ENCODE data around the gene KIF3B.

KIF3B gene

GRCh38 chr20:32316667-32317066 lies 39.2 kb downstream of the KIF3B start:
- no peak overlapping the region for H3K14ac ChIP-seq (ENCODE audit: low read length)
- H3K36me3 ChIP-seq (ENCODE audit: control insufficient read depth in 1 of 2, insufficient read depth in 2 of 2, low read length in 2 of 2) = peaks cover 4 to 15% of the 10 kb centered on the region in 2 experiments
- H2BK5ac ChIP-seq (ENCODE audit: low read depth, low read length, poor library complexity) = no peak overlapping the region
- H3K4ac ChIP-seq (ENCODE audit: low read depth, low read length) = no peak overlapping the region
- H3K4me2 ChIP-seq (ENCODE audit: low read length) = no peak overlapping the region
- no peak overlapping the region for H2AFZ ChIP-seq (ENCODE audit: insufficient read depth, low read length, poor library complexity)
- no peaks in the 10 kb centered on the region for H3K79me2 ChIP-seq (ENCODE audit: control insufficient read depth, insufficient read depth, low read length, poor library complexity)
- H3K9ac ChIP-seq (ENCODE audit: low read length) = no peak overlapping the region
- no peaks in the 10 kb centered on the region for H3K27me3 ChIP-seq (ENCODE audit: insufficient read depth, low read length)
- no peak overlapping the region for H2BK12ac ChIP-seq (ENCODE audit: low read length)
- H2BK120ac ChIP-seq (ENCODE audit: insufficient read depth, low read length, poor library complexity) = no peak overlapping the region
- H3K4me3 ChIP-seq (ENCODE audit: low read depth, low read length) = no peak overlapping the region
- no CpG with 5 or more reads among the region's 7 CpGs for WGBS (ENCODE audit: extremely low coverage, insufficient coverage, insufficient read length)
- no peak overlapping the region for H2AK5ac ChIP-seq (ENCODE audit: low read length)
- H3K79me1 ChIP-seq (ENCODE audit: low read length) = no peaks in the 10 kb centered on the region
- no peak for DNase-seq
- H3K9me3 ChIP-seq (ENCODE audit: insufficient read depth, low read depth, low read length) = no peaks in the 10 kb centered on the region
- no peak overlapping the region for H3K23ac ChIP-seq (ENCODE audit: low read length)
- no peak overlapping the region for H3K18ac ChIP-seq (ENCODE audit: low read length)
- H4K12ac ChIP-seq (ENCODE audit: low read depth, low read length) = no peak overlapping the region
- H4K8ac ChIP-seq (ENCODE audit: low read depth, low read length) = no peak overlapping the region
- H4K91ac ChIP-seq (ENCODE audit: low read depth, low read length) = no peak overlapping the region
- H3K27ac ChIP-seq (ENCODE audit: low read depth, low read length) = no peak overlapping the region
- no peaks in the 10 kb centered on the region for H3K4me1 ChIP-seq (ENCODE audit: control insufficient read depth in 1 of 2, insufficient read depth in 2 of 2, low read length in 2 of 2)

- Histone ChIP-seq H2BK5ac (ENCODE audit: low read depth, low read length, poor library complexity) (no peak overlapping the region), H3K27me3 (ENCODE audit: insufficient read depth, low read length) (no peaks in the 10 kb centered on the region), H2BK12ac (ENCODE audit: low read length) (no peak overlapping the region), H4K8ac (ENCODE audit: low read depth, low read length) (no peak overlapping the region), H3K36me3 (ENCODE audit: control insufficient read depth in 1 of 2, insufficient read depth in 2 of 2, low read length in 2 of 2) (peaks cover 4 to 12% of the 10 kb centered on the region in 2 experiments), H3K79me1 (ENCODE audit: low read length) (no peaks in the 10 kb centered on the region), H2AK5ac (ENCODE audit: low read length) (no peak overlapping the region), H3K4me2 (ENCODE audit: low read length) (no peak overlapping the region), H4K12ac (ENCODE audit: low read depth, low read length) (no peak overlapping the region), H3K4me3 (ENCODE audit: low read depth, low read length) (no peak overlapping the region), H3K18ac (ENCODE audit: low read length) (no peak overlapping the region), H4K91ac (ENCODE audit: low read depth, low read length) (no peak overlapping the region), H2AFZ (ENCODE audit: insufficient read depth, low read length, poor library complexity) (no peak overlapping the region), H3K4me1 (ENCODE audit: control insufficient read depth in 1 of 2, insufficient read depth in 2 of 2, low read length in 2 of 2) (no peaks in the 10 kb centered on the region), H3K14ac (ENCODE audit: low read length) (no peak overlapping the region), H2BK120ac (ENCODE audit: insufficient read depth, low read length, poor library complexity) (no peak overlapping the region), H3K9me3 (ENCODE audit: insufficient read depth, low read depth, low read length) (no peaks in the 10 kb centered on the region), H3K9ac (ENCODE audit: low read length) (no peak overlapping the region), H3K79me2 (ENCODE audit: control insufficient read depth, insufficient read depth, low read length, poor library complexity) (no peaks in the 10 kb centered on the region), H3K23ac (ENCODE audit: low read length) (no peak overlapping the region), H3K27ac (ENCODE audit: low read depth, low read length) (no peak overlapping the region), H3K4ac (ENCODE audit: low read depth, low read length) (no peak overlapping the region)
- WGBS (ENCODE audit: extremely low coverage, insufficient coverage, insufficient read length) = no CpG with 5 or more reads among the region's 6 CpGs
- no peak for DNase-seq
Observed at GRCh38 chr20:32319100-32319499, 41.6 kb downstream of the KIF3B start.

- DNase-seq = no peak
- no peak overlapping the region for H2AK5ac ChIP-seq (ENCODE audit: low read length)
- no peak overlapping the region for H2AFZ ChIP-seq (ENCODE audit: insufficient read depth, low read length, poor library complexity)
- no peak overlapping the region for H3K14ac ChIP-seq (ENCODE audit: low read length)
- no peaks in the 10 kb centered on the region for H3K79me1 ChIP-seq (ENCODE audit: low read length)
- no peaks in the 10 kb centered on the region for H3K27me3 ChIP-seq (ENCODE audit: insufficient read depth, low read length)
- no peak overlapping the region for H3K23ac ChIP-seq (ENCODE audit: low read length)
- H4K8ac ChIP-seq (ENCODE audit: low read depth, low read length) = no peak overlapping the region
- H3K4me3 ChIP-seq (ENCODE audit: low read depth, low read length) = no peak overlapping the region
- no peak overlapping the region for H4K12ac ChIP-seq (ENCODE audit: low read depth, low read length)
- no peak overlapping the region for H2BK12ac ChIP-seq (ENCODE audit: low read length)
- no peak overlapping the region for H3K4me2 ChIP-seq (ENCODE audit: low read length)
- peaks cover 5 to 12% of the 10 kb centered on the region in 2 experiments for H3K36me3 ChIP-seq (ENCODE audit: control insufficient read depth in 1 of 2, insufficient read depth in 2 of 2, low read length in 2 of 2)
- H3K4ac ChIP-seq (ENCODE audit: low read depth, low read length) = no peak overlapping the region
- no peak overlapping the region for H2BK5ac ChIP-seq (ENCODE audit: low read depth, low read length, poor library complexity)
- no peaks in the 10 kb centered on the region for H3K4me1 ChIP-seq (ENCODE audit: control insufficient read depth in 1 of 2, insufficient read depth in 2 of 2, low read length in 2 of 2)
- H3K18ac ChIP-seq (ENCODE audit: low read length) = no peak overlapping the region
- H3K9me3 ChIP-seq (ENCODE audit: insufficient read depth, low read depth, low read length) = no peaks in the 10 kb centered on the region
- no CpG with 5 or more reads among the region's 1 CpG for WGBS (ENCODE audit: extremely low coverage, insufficient coverage, insufficient read length)
- no peak overlapping the region for H3K27ac ChIP-seq (ENCODE audit: low read depth, low read length)
- H2BK120ac ChIP-seq (ENCODE audit: insufficient read depth, low read length, poor library complexity) = no peak overlapping the region
- no peak overlapping the region for H4K91ac ChIP-seq (ENCODE audit: low read depth, low read length)
- no peaks in the 10 kb centered on the region for H3K79me2 ChIP-seq (ENCODE audit: control insufficient read depth, insufficient read depth, low read length, poor library complexity)
- H3K9ac ChIP-seq (ENCODE audit: low read length) = no peak overlapping the region
Observed at GRCh38 chr20:32320305-32320704, 42.9 kb downstream of the KIF3B start.

GRCh38 chr20:32321390-32321789 lies 43.9 kb downstream of the KIF3B start:
- no peak overlapping the region for H2AK5ac ChIP-seq (ENCODE audit: low read length)
- no peak overlapping the region for H2AFZ ChIP-seq (ENCODE audit: insufficient read depth, low read length, poor library complexity)
- no peak overlapping the region for H3K27ac ChIP-seq (ENCODE audit: low read depth, low read length)
- peaks cover 5 to 10% of the 10 kb centered on the region in 2 experiments for H3K36me3 ChIP-seq (ENCODE audit: control insufficient read depth in 1 of 2, insufficient read depth in 2 of 2, low read length in 2 of 2)
- no peak overlapping the region for H4K12ac ChIP-seq (ENCODE audit: low read depth, low read length)
- H2BK120ac ChIP-seq (ENCODE audit: insufficient read depth, low read length, poor library complexity) = no peak overlapping the region
- no peaks in the 10 kb centered on the region for H3K27me3 ChIP-seq (ENCODE audit: insufficient read depth, low read length)
- H3K9me3 ChIP-seq (ENCODE audit: insufficient read depth, low read depth, low read length) = no peaks in the 10 kb centered on the region
- H3K9ac ChIP-seq (ENCODE audit: low read length) = no peak overlapping the region
- WGBS (ENCODE audit: extremely low coverage, insufficient coverage, insufficient read length) = no CpG with 5 or more reads among the region's 1 CpG
- no peak overlapping the region for H3K4ac ChIP-seq (ENCODE audit: low read depth, low read length)
- no peak overlapping the region for H3K4me2 ChIP-seq (ENCODE audit: low read length)
- no peak overlapping the region for H4K91ac ChIP-seq (ENCODE audit: low read depth, low read length)
- no peaks in the 10 kb centered on the region for H3K79me1 ChIP-seq (ENCODE audit: low read length)
- no peak overlapping the region for H3K14ac ChIP-seq (ENCODE audit: low read length)
- no peak overlapping the region for H3K23ac ChIP-seq (ENCODE audit: low read length)
- no peak overlapping the region for H2BK5ac ChIP-seq (ENCODE audit: low read depth, low read length, poor library complexity)
- no peak overlapping the region for H2BK12ac ChIP-seq (ENCODE audit: low read length)
- no peak overlapping the region for H3K4me3 ChIP-seq (ENCODE audit: low read depth, low read length)
- DNase-seq = no peak
- H3K79me2 ChIP-seq (ENCODE audit: control insufficient read depth, insufficient read depth, low read length, poor library complexity) = no peaks in the 10 kb centered on the region
- no peak overlapping the region for H3K18ac ChIP-seq (ENCODE audit: low read length)
- H4K8ac ChIP-seq (ENCODE audit: low read depth, low read length) = no peak overlapping the region
- peaks cover 0 to 5% of the 10 kb centered on the region in 2 experiments for H3K4me1 ChIP-seq (ENCODE audit: control insufficient read depth in 1 of 2, insufficient read depth in 2 of 2, low read length in 2 of 2)
